HG03280 (cell line): ENCODE results near the gene ANKRD31.
"Not testable (repeated sequence)": the region's sequence is repeated elsewhere in the genome, so short reads cannot be mapped to it uniquely, and the experiment has no call there.

Experiments
- ATAC-seq: cut with Tn5 transposase; IDR thresholded peaks from one replicate; pipeline ENCODE4 v1.9.1; 2021; ENCODE audit warnings: mild to moderate bottlenecking, moderate library complexity; ENCODE audit not compliant: unreplicated experiment

ANKRD31 gene

GRCh38 chr5:75161508-75161907 lies 75.2 kb downstream of the ANKRD31 start:
- ATAC-seq, result not testable (repeated sequence)

DNA sequence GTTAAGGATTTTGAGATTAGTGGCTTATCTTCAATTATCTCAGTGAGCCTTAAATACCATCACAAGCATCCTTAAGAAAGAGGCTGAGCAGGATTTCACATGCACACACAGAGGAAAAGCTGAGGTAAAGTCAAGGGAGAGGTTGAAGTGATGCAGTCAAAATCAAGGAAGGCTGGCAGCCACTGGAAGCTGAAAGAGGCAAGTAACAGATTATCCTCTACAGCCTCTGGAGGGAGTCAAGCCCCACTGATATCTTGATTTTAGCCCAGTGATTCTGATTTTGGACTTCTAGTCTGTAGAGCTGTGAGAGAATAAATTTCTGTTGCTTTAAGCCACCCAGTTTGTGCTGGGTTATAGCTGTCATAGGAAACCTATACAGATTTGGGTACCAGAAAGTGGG lies 80.1 kb downstream of the ANKRD31 start:
- ATAC-seq, result no peak

GRCh38 chr5:75152860-75153259 lies 83.8 kb downstream of the ANKRD31 start:
- no peak for ATAC-seq

DNA sequence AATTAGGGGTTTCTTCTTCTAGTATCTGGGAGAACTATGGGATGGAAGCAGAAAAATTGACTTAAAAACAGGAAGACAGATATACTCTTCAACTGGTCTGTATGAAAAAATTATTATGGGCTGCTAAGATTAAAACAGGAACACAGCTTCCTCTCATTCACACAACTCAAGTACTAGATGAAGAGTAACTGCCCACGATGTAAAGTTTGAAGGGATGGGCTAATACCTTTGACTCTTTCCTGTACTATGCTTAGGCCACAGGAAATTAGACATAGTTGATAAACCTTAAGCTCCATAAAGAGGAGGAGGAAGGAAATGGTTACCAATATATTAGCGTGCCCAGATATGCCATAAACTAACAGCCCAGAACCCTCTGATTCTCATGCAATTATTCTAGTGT lies 88.6 kb downstream of the ANKRD31 start:
- no peak for ATAC-seq

DNA sequence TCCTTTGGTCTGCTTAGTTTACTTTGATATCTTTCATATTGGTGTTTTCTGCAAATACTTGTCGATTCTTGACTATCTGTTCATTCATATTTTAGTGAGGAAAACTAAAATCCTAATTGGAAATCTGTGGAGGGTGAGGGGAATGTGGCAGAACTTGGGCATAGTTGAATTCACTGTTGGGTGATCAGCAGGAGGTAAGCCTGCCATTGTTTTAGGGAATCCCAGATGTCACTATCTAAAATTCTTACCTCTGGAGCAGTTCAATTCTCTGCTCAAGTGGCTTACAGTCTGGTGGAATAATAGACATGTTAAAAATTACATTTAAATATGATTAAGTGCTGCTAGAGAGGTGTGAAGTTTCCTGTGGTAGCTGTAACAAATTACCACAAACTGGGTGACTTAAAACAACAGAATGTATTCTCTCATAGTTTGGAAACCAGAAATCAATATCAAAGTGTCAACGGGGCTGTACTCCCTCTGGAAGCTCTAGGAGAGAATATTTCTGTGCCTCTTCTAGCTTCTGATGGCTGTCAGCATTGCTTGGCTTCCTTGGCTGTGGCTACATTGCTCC lies 94.0 kb downstream of the ANKRD31 start:
- no peak for ATAC-seq

- no peak for ATAC-seq
These were observed 96.4 kb downstream of the ANKRD31 start for GRCh38 chr5:75140277-75140676.

- no peak for ATAC-seq
These were observed 98.0 kb downstream of the ANKRD31 start for GRCh38 chr5:75138689-75139088.

DNA sequence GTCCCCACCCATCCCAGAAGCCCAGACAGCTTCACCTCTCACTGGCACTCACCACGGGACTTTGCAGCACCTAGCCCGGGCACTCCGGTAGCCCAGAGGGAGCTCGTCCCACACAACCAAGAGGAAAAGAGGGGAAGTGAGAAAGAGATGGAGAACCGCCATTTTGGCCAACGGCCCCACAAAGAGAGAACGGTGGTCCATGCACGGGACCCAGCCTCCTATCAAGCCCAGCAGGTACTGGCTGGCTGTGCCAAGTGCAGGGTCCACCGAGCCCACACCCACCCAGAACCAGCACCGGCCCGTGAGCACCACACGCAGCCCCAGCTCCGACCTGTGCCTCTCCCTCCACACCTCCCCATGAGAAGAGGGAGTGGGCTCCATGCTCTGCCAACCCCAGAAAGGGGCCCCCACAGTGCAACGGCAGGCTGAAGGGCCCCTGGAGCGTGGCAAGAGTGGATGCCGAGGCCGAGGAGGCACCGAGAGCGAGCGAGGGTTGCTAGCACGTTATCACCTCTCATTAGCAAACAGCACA lies 105.8 kb downstream of the ANKRD31 start:
- ATAC-seq, result no peak

DNA sequence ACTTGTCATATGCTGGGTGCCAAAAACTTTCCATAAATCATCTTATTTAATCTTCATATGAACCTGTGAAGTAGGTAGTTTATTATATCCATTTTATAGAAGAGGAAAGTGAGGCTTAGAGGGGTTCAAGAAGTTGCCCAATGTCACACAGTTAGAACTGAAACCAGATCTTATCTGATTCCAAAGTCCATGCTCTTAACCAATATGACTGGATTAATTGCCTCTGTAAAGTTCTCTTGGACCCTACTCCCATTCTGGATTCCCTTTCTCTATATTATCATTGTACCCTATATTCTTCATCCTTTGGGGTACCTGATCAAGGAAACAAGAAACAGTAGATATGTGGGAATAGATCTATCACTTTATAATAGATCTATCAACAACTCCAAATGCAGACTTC lies 119.8 kb downstream of the ANKRD31 start:
- ATAC-seq, result no peak

- ATAC-seq, result not testable (repeated sequence)
These were observed 122.4 kb downstream of the ANKRD31 start for GRCh38 chr5:75114311-75114710.

DNA sequence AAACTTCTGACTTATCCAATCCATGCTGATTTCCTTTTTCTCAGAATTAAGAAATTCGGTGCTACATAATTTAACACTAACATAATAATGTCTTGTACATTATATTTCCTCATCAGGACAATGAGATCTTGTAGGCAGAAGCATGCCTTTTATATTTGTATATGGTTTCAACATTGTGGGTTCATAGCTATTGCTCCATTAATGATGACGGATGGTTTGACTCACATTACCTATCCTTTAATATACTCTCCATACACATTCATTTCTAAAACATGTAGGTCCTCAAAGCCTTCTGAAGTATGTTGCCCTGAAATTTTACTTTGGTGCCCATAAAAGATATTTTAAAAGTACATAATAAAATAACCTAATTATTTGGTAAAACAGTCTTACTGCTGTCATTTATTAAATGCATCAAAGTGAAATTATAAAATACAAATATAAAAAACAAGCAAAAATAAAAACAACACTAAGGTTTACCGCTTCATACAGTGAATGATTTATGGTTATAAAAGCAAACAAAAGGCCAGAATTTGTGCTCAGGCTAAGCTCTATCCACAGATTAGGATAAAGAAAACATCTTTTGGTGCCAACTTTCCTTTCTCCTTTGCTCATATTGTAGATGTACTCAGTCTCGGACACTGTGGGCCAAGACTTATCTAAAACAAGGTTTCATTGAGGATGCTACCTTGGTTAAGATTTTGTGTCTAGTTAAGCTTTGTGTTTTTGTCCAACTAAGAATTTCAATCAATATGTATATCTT lies 123.1 kb downstream of the ANKRD31 start:
- ATAC-seq, result no peak

DNA sequence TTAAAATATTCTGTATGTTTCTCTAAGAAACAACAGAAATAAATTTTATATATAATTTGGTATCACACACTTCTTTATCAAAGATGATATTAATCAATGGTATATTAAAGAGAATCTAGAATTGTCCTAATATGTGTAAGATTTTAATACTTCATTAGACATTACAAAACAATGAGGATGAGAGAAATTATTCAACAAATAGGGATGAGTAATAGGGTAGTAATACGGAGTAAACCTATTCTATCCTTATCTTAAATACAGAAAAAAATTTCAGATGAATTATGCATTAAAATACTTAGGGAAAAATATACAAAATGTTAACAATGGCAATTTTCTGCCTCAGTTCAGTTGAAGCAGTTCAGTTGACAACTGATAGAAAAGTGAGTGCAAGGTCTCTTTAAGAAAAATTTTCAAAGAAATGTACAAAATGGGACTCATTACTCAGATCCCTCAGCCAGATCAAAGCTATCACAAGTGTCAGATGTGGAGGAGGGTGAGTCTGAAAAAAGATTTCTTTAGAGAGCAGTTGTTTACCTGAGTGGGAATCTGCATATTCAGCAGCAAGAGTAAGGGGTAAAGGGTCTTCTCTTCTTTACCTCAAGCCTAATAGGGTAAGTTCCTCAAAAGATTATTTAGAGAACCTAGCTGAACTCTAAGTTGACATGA lies 127.6 kb downstream of the ANKRD31 start:
- no peak for ATAC-seq

GRCh38 chr5:75108515-75108914 lies 128.2 kb downstream of the ANKRD31 start:
- ATAC-seq, result no peak

- ATAC-seq, result not testable (repeated sequence)
These were observed 140.7 kb downstream of the ANKRD31 start for GRCh38 chr5:75095956-75096355.

- no peak for ATAC-seq
These were observed 145.1 kb downstream of the ANKRD31 start for GRCh38 chr5:75091597-75091996.

DNA sequence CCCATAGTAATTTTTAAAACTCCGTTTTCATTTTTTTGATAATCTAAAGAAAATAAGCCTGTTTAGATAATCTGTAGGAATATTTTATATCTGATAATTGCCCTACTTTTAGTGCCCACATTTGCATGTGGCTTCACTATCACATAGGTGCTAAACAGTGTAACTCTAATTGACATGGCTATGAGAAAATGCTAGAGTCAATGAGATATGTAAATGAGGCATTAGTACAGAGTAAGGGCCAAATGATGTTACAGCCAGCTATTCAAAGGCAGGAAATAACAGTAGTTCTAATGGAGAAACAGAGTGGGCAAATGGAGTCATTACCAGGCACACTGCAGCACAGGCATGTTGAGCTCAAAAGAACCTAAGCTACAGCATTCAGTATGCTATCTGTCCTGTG lies 147.0 kb downstream of the ANKRD31 start:
- no peak for ATAC-seq

DNA sequence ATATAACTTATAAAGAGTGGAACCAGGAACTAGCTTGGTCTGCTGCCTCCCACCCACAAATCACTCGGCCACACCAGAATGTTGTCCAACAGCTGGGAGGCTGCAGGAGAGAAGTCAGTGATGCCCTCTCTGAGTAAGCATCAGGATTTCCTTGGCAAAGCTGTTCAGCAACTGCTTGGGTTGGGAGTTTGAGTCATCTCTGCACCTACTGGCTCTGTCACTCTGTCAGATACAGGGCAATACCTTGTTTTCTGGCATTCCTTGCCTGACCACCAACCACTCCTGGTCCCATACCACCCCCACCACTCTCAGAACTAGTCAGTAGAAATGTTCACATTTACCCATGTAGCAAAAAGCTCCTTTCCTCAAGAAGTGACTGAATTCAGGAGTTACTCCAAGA lies 147.5 kb downstream of the ANKRD31 start:
- ATAC-seq, result no peak

DNA sequence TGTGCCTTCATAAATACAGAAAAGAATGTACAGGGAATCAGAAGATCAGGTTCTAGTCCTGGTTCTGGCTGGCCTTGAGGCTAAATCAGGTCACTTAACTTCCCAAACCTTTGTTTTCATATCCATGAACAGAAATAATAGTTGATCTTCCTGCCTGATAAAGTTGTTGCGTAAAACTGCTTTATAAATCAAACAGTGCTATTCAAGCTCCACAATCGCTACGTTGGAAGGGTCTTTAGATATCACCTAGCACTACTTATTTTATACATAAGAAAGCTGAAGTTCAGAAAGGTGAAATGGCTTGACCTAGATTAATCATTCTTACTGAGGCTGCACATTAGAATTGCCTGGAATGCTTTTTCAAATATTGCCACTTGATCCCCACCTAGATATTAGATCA lies 148.0 kb downstream of the ANKRD31 start:
- no peak for ATAC-seq

GRCh38 chr5:75081510-75081909 lies 155.2 kb downstream of the ANKRD31 start:
- no peak for ATAC-seq

DNA sequence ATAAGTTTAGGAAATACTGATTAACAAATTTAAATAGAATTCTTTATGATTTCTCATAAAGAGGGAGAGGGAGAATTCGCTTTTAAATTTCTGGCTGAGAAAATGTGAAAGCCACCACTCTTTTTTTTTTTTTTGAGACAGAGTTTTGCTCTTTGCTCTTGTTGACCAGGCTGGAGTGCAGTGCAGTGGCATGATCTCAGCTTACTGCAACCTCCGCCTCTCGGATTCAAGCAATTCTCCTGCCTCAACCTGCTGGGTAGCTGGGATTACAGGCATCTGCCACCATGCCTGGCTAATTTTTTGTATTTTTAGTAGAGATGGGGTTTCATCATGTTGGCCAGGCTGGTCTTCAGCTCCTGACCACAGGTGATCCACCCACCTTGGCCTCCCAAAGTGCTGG lies 157.3 kb downstream of the ANKRD31 start:
- not testable (repeated sequence) for ATAC-seq

DNA sequence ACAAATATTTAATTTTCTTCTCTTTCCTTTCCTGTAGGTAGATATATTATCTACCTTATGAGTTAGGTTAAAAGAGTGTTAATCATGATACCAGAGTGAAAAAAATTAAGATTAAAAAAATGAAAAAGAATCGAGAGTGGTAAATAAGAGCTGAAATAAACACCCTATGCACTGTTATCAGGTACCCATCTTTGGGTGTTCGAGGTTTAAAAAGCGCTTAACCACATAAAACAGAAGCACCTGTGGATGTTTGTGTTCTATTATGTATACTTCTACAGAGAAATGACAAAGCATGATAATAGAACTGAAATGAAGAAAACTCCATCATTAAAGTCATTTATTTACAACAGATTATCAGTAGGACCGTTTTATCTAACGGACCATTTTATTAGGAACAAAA lies 158.7 kb downstream of the ANKRD31 start:
- no peak for ATAC-seq

GRCh38 chr5:75072061-75072460 lies 164.6 kb downstream of the ANKRD31 start:
- no peak for ATAC-seq
